Type B pancreatic cell (in vitro differentiated cells): ENCODE data around the gene LIN54. TPM values are rescaled to one million over a fixed set of nuclear protein-coding genes. Genes with fewer than 3 reads are reported as not detected.
A peak's percentile ranks its signal among the peaks of the same experiment; 100 is the strongest.

Experiments used
- DNase-seq: peaks from one replicate; pipeline ENCODE4 v3.0.0; 2021; ENCODE audit warnings: mixed read lengths; ENCODE audit not compliant: unreplicated experiment; ENCODE audit errors: extremely low spot score
- H3K27ac Mint-ChIP-seq: 2 replicates; pipeline ENCODE4 v1.8.0; 2021; ENCODE audit warnings: mild to moderate bottlenecking, mixed read lengths
- H3K27me3 Mint-ChIP-seq: 2 replicates; pipeline ENCODE4 v1.8.0; 2021; ENCODE audit warnings: mixed read lengths
- H3K36me3 Mint-ChIP-seq: 2 replicates; pipeline ENCODE4 v1.8.0; 2021; ENCODE audit warnings: mixed read lengths
- H3K4me1 Mint-ChIP-seq: one replicate; pipeline ENCODE4 v1.8.0; 2021; ENCODE audit warnings: mixed read lengths; ENCODE audit not compliant: unreplicated experiment
- H3K4me3 Mint-ChIP-seq: 2 replicates; pipeline ENCODE4 v1.8.0; 2021; ENCODE audit warnings: mild to moderate bottlenecking, mixed read lengths
- H3K9me3 Mint-ChIP-seq: 2 replicates; pipeline ENCODE4 v1.8.0; 2021; ENCODE audit warnings: mixed read lengths
- total RNA-seq: library from RNA; stranded (reverse); gene quantifications from 2 replicates; pipeline ENCODE4 v1.2.1, GENCODE V29; 2021; ENCODE audit warnings: low replicate concordance
- TF ChIP-seq, protein P1 (sequence below): fragments of 200-600 bp; sonication (generic); conservative IDR thresholded peaks from 2 replicates; pipeline ENCODE4 v1.5.0; 2021; ENCODE audit warnings: antibody characterized with exemption, mild to moderate bottlenecking

Gene LIN54
- total RNA-seq, 1 donor from 2014 or later, result 17.5 TPM

DNA sequence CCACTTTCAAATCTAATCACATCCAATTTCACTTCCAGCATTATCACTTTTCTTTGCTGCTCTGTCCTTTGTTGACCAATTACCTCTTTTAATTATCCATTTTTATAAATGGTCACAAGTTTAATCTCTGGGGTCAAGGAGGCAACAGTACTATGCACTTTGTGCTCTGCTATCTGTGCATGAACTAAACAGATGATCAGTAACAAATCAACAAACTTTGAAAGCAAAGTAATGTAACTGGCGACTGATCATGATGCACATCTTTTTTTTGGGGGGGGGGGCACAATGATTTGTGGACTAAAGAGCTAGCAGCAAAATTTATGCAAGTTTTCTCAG is 118.2 kb downstream of the LIN54 start:
- peak overlapping the region; percentile 97 for H3K27ac Mint-ChIP-seq
- TF ChIP-seq, protein P1, sequence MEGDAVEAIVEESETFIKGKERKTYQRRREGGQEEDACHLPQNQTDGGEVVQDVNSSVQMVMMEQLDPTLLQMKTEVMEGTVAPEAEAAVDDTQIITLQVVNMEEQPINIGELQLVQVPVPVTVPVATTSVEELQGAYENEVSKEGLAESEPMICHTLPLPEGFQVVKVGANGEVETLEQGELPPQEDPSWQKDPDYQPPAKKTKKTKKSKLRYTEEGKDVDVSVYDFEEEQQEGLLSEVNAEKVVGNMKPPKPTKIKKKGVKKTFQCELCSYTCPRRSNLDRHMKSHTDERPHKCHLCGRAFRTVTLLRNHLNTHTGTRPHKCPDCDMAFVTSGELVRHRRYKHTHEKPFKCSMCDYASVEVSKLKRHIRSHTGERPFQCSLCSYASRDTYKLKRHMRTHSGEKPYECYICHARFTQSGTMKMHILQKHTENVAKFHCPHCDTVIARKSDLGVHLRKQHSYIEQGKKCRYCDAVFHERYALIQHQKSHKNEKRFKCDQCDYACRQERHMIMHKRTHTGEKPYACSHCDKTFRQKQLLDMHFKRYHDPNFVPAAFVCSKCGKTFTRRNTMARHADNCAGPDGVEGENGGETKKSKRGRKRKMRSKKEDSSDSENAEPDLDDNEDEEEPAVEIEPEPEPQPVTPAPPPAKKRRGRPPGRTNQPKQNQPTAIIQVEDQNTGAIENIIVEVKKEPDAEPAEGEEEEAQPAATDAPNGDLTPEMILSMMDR, result no peak
- peak overlapping the region; percentile 95 for H3K4me3 Mint-ChIP-seq

DNA sequence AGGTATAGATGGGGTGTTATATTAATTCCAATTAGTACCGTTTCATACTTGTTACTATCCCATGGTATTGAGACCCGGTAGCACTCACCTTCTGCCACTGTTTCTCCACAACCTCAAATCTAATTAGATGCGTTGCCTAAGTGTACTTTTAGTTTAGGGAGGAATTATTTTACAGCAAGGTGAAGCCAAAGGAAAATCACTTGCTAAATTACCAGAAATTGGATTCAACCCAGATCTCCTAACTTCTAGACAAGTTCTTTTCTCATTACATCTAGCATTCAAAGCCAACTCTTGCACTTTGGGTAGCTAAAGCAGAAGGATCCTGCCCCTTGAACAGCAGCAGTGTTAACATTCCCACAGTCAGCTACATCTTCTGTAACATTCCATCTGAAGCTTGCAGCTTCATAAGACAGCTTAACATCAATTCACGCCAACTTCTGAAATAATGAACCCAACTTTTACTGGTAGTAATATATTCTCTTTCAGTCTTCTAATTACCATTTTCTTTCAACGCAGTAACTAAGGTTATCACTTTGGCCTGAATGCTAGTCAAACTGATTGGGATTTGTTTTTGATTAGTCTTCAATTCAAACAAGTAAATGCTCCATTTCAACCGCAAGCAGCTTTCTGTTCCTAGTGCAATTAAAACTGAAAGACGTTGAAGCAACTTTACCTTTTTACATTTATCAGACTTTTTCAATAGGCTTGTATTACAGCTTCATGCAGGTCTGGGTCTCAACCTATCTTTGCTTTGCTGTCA is 118.7 kb downstream of the LIN54 start:
- Mint-ChIP-seq H3K27ac (peak overlapping the region; percentile 97), H3K4me1 (peaks cover 20% of the 10 kb centered on the region), H3K27me3 (no peaks in the 10 kb centered on the region), H3K4me3 (peak overlapping the region; percentile 95), H3K9me3 (no peaks in the 10 kb centered on the region), H3K36me3 (peaks cover 24% of the 10 kb centered on the region)
- TF ChIP-seq, protein P1, result no peak
- no peak for DNase-seq

More for the DNA sequence above, 118.2 kb downstream of the LIN54 start:
- no peak for DNase-seq
- H3K36me3 Mint-ChIP-seq, result peaks cover 23% of the 10 kb centered on the region
- peaks cover 23% of the 10 kb centered on the region for H3K4me1 Mint-ChIP-seq
- H3K9me3 Mint-ChIP-seq, result no peaks in the 10 kb centered on the region
- H3K27me3 Mint-ChIP-seq, result no peaks in the 10 kb centered on the region

DNA sequence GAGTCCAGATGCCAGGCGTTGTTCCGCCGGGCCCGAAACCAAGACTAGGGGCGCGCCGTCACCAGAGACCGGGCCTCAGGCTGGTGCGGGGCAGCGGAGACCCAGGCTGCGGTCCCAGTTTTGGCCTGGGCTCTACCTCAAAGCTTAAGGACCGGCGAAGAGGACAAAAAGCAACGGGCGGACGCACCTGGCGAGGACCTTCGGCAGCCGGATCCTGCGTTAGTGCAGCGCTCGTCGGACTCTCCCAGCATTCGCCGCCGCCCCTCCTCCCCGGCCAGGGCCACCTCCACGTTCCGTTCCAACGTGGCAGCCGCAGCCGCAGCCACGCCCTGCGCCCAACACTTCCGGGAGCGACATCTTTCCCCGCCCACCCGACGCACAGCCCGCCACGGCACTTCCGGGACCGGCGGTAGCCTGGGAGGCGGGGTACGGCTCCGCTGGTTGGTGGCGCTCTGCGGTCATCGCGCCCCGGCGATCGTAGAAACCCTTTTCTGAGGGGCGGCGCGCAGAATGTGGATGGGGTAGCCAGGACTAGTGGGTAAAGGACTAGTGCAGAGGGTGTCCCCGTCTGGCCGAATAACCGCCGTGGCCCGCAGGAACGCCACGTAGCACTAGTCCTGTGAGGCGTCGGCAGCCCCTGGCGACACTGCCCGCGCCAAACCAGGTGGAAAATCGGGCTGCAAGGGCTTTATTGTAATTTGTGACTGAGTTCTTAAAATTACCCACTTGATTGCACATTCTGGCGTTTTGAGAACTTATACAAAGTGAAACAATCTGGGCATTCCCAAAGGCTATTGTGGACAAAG is 119.5 kb downstream of the LIN54 start, which contains the start of gene SEC31A:
Gene SEC31A (minus strand): TSS at position 253 of the 806 bp plus-strand sequence. CDS start 9,217 bp downstream, outside the sequence.
- Mint-ChIP-seq H3K27ac (peak within 1 kb of the TSS; percentile 97), H3K4me1 (peaks cover 25% of the 10 kb centered on the region), H3K36me3 (peaks cover 21% of the 10 kb centered on the region), H3K27me3 (no peaks in the 10 kb centered on the region), H3K4me3 (peak within 1 kb of the TSS; percentile 95), H3K9me3 (no peaks in the 10 kb centered on the region)
- TF ChIP-seq, protein P1, result no peak
- DNase-seq, result peak; percentile 95

DNA sequence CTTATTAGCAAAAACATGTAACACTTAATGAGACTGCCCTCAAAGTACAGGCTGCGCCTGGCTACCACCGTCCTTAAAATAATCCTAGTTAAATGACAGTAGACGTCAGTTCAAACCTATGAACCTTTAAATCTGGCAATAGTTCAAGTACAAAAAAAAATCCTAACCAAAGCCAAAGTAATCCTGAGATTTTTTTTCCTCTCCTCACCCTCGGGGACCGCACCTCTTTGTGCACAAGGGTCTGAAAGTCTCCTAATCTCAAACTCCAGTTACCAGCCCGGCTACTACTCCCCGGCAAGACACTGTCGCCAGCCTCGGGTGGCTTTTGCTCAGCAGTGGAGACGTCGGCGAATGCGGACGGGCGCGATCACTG is 120.1 kb downstream of the LIN54 start:
- H3K36me3 Mint-ChIP-seq, result peaks cover 18% of the 10 kb centered on the region
- H3K9me3 Mint-ChIP-seq, result no peaks in the 10 kb centered on the region

DNA sequence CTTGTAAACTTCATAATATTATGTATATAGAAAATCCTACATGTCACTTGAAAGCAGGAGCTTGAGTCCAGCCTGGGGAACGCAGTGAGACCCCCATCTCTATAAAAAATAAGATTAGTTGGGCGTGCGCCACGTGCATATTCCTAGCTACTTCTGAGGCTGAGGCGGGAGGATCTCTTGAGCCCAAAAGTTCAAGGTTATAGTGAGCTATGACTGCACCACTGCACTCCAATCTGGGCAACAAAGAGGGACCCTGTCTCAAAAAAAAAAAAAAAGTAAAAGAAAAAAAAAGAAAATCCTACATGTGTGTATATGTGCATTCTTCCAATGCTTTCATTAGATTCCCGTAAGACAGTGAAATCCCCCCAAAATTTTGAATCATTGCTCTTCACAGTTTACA is 121.3 kb downstream of the LIN54 start:
- Mint-ChIP-seq H3K36me3 (peaks cover 15% of the 10 kb centered on the region), H3K27ac (peak overlapping the region; percentile 97), H3K9me3 (no peaks in the 10 kb centered on the region), H3K4me1 (peaks cover 36% of the 10 kb centered on the region), H3K27me3 (no peaks in the 10 kb centered on the region), H3K4me3 (peak overlapping the region; percentile 95)
- DNase-seq, result no peak
- TF ChIP-seq, protein P1, result no peak

More for the DNA sequence above, 120.1 kb downstream of the LIN54 start:
- no peak for DNase-seq
- peaks cover 30% of the 10 kb centered on the region for H3K4me1 Mint-ChIP-seq
- no peaks in the 10 kb centered on the region for H3K27me3 Mint-ChIP-seq
- TF ChIP-seq, protein P1, result no peak
- peak overlapping the region; percentile 97 for H3K27ac Mint-ChIP-seq
- peak overlapping the region; percentile 95 for H3K4me3 Mint-ChIP-seq
